ENCODE results near the gene TBX20. TPM values are rescaled to one million over a fixed set of nuclear protein-coding genes. Genes with fewer than 3 reads are reported as not detected.
A peak's percentile ranks its signal among the peaks of the same experiment; 100 is the strongest.

The TBX20 gene
- total RNA-seq, 2 experiments from 2014 or later: 0.17 TPM; not detected in 1

DNA sequence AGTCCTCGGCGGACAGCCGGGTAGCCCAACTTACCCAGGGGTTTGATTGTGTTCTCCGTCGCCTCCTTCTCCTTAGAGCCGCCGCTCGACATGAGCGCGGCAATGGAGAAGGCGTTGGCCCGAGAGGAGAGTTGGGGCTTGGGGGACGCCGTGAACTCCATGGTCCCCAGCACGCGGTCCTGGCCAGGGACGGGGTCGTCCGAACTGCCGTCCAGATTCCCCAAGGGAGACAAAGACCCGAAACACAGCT is 515 bp downstream of the TBX20 start:
- H3K27ac Mint-ChIP-seq: no peak overlapping the region
- peaks cover 89% of the 10 kb centered on the region for H3K27me3 Mint-ChIP-seq
- CTCF ChIA-PET: no interaction called here
- no peaks in the 10 kb centered on the region for H3K36me3 ChIP-seq (ENCODE audit: insufficient read depth, low read length)
- peaks cover 15% of the 10 kb centered on the region for H3K4me1 Mint-ChIP-seq (ENCODE audit: low read depth)
- peaks cover 21 to 49% of the 10 kb centered on the region in 2 experiments for H3K9me3 ChIP-seq (ENCODE audit: control insufficient read depth in 1 of 2, insufficient read depth in 1 of 2, low read length in 2 of 2)
- H3K27ac ChIP-seq (ENCODE audit: low read depth in 1 of 2, low read length in 2 of 2): no peak overlapping the region
- DNase-seq: no peak
- H3K27me3 ChIP-seq (ENCODE audit: control insufficient read depth in 1 of 2, insufficient read depth in 2 of 2, low read length in 2 of 2): peaks cover 85 to 99% of the 10 kb centered on the region in 2 experiments
- TF ChIP-seq, protein P1, sequence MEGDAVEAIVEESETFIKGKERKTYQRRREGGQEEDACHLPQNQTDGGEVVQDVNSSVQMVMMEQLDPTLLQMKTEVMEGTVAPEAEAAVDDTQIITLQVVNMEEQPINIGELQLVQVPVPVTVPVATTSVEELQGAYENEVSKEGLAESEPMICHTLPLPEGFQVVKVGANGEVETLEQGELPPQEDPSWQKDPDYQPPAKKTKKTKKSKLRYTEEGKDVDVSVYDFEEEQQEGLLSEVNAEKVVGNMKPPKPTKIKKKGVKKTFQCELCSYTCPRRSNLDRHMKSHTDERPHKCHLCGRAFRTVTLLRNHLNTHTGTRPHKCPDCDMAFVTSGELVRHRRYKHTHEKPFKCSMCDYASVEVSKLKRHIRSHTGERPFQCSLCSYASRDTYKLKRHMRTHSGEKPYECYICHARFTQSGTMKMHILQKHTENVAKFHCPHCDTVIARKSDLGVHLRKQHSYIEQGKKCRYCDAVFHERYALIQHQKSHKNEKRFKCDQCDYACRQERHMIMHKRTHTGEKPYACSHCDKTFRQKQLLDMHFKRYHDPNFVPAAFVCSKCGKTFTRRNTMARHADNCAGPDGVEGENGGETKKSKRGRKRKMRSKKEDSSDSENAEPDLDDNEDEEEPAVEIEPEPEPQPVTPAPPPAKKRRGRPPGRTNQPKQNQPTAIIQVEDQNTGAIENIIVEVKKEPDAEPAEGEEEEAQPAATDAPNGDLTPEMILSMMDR (IDR thresholded peaks at IDR 0.05): no peak
- no peaks in the 10 kb centered on the region for H3K36me3 Mint-ChIP-seq (ENCODE audit: low read depth)
- peaks cover 13% of the 10 kb centered on the region for H3K4me1 ChIP-seq (ENCODE audit: insufficient read depth, low read length)
- peak overlapping the region; percentile 42 for H3K4me3 ChIP-seq (ENCODE audit: low read length)
- intact Hi-C loops (cut with DNase I, micrococcal nuclease): no loop called here
- H3K4me3 Mint-ChIP-seq: peak overlapping the region; percentile 42
- H3K9me3 Mint-ChIP-seq: peaks cover 4% of the 10 kb centered on the region
- POLR2A ChIA-PET: no interaction called here
- ATAC-seq (ENCODE audit: poor library complexity): no peak

DNA sequence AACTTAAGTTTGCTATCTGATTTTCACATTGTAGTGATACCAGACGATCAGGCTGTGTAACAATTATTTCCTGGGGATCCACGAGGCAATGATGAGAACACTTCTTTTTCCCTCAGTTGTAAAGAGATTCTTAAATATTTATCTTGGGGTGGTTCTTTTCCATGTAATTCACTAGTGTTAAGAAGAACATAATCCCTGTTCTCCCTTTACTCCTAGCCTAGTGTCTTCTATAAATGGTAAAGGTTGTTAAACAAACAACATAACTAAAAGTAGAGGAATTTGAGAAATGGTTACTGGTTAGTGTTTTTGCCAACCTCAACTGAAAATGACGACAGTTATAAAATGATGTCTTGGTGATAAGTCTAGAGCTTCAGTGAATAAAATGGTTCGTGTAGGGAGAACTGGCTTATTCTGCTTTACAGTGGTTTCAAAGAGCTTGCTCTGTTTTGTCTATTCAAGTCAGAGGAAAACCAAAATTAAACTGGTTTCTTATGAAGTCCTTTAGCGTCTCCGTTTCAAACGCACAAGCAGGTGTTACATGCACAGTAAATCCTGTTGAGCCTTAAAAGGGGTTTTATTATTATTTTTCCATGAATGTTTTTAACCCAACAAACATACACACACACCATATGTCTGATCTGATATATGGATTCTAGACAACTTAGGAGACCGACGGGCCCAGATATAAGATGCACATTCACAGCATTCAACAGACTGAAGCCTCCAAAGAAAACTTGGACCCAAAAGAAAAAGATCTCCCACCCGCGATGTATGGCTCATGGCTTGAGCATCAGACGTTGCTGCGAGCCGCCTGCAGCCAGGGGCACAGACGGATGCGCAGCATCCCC is 1.1 kb downstream of the TBX20 start:
- H3K27me3 Mint-ChIP-seq: peaks cover 90% of the 10 kb centered on the region
- intact Hi-C loops (cut with DNase I, micrococcal nuclease): no loop called here
- DNase-seq: no peak
- peaks cover 82 to 97% of the 10 kb centered on the region in 2 experiments for H3K27me3 ChIP-seq (ENCODE audit: control insufficient read depth in 1 of 2, insufficient read depth in 2 of 2, low read length in 2 of 2)
- peak overlapping the region; percentile 42 for H3K4me3 ChIP-seq (ENCODE audit: low read length)
- H3K9me3 Mint-ChIP-seq: peaks cover 4% of the 10 kb centered on the region
- peak overlapping the region; percentile 42 for H3K4me3 Mint-ChIP-seq
- ChIA-PET POLR2A (no interaction called here), CTCF (no interaction called here)
- H3K27ac ChIP-seq (ENCODE audit: low read depth in 1 of 2, low read length in 2 of 2): no peak overlapping the region
- H3K4me1 ChIP-seq (ENCODE audit: insufficient read depth, low read length): peaks cover 13% of the 10 kb centered on the region
- no peak overlapping the region for H3K27ac Mint-ChIP-seq
- H3K36me3 ChIP-seq (ENCODE audit: insufficient read depth, low read length): no peaks in the 10 kb centered on the region
- ATAC-seq (ENCODE audit: poor library complexity): no peak
- TF ChIP-seq, protein P1 (IDR thresholded peaks at IDR 0.05): no peak
- peaks cover 14% of the 10 kb centered on the region for H3K4me1 Mint-ChIP-seq (ENCODE audit: low read depth)
- H3K9me3 ChIP-seq (ENCODE audit: control insufficient read depth in 1 of 2, insufficient read depth in 1 of 2, low read length in 2 of 2): peaks cover 21 to 44% of the 10 kb centered on the region in 2 experiments
- H3K36me3 Mint-ChIP-seq (ENCODE audit: low read depth): no peaks in the 10 kb centered on the region

DNA sequence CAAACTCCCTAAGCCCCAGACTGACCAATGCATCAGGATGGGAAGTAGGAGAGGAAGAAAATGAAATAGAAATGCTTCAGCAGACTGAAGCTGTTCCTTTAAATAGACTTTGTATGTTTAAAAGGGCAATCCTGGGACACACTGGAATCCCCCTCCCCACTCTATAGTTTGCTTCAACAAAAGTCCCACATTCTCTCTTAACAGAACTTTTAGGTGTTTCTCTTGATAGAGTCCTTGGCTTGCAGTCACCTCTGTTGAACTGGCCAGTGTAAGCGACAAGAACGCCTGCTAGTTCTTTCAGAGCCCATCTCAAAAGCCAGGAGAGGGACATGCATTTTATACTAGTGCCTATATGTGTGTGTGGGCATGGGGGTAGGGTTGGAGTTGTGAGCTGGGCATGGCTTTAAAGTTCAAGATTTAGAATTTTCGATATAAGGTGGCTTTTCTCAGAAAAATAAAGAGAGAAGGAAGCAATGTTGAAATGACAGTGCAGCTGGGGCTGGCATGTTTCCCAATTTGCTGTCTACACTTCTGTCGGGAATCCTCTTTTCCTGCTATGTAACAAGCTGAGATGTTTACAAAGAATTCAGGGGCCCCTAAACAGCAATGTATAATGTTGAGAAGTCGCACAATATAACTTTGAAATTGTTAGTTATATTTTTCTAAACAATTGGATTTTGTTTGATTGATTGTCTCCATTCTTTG is 2.1 kb downstream of the TBX20 start:
- ATAC-seq (ENCODE audit: poor library complexity) (no peak), DNase-seq (no peak)
- H3K9me3 ChIP-seq (ENCODE audit: control insufficient read depth in 1 of 2, insufficient read depth in 1 of 2, low read length in 2 of 2): peaks cover 21 to 36% of the 10 kb centered on the region in 2 experiments
- intact Hi-C loops (cut with DNase I, micrococcal nuclease): no loop called here
- no peak overlapping the region for H3K27ac Mint-ChIP-seq
- H3K36me3 ChIP-seq (ENCODE audit: insufficient read depth, low read length): no peaks in the 10 kb centered on the region
- H3K27me3 ChIP-seq (ENCODE audit: control insufficient read depth in 1 of 2, insufficient read depth in 2 of 2, low read length in 2 of 2): peaks cover 73 to 91% of the 10 kb centered on the region in 2 experiments
- H3K4me1 ChIP-seq (ENCODE audit: insufficient read depth, low read length): peaks cover 13% of the 10 kb centered on the region
- H3K4me1 Mint-ChIP-seq (ENCODE audit: low read depth): peaks cover 14% of the 10 kb centered on the region
- no peaks in the 10 kb centered on the region for H3K36me3 Mint-ChIP-seq (ENCODE audit: low read depth)
- H3K4me3 Mint-ChIP-seq: no peak overlapping the region
- H3K9me3 Mint-ChIP-seq: peaks cover 4% of the 10 kb centered on the region
- TF ChIP-seq, protein P1 (IDR thresholded peaks at IDR 0.05): no peak
- no peak overlapping the region for H3K4me3 ChIP-seq (ENCODE audit: low read length)
- H3K27ac ChIP-seq (ENCODE audit: low read depth in 1 of 2, low read length in 2 of 2): no peak overlapping the region
- POLR2A ChIA-PET: no interaction called here
- CTCF ChIA-PET: no interaction called here
- peaks cover 92% of the 10 kb centered on the region for H3K27me3 Mint-ChIP-seq
